Stimulated activated CD4-positive, alpha-beta T cell treated with anti-CD3 and anti-CD28 coated beads, Interleukin-15, amount 100 ng/mL, for 24 hours (primary cell): ENCODE data around the gene FOXP2.
"Not testable (repeated sequence)": the region's sequence is repeated elsewhere in the genome, so short reads cannot be mapped to it uniquely, and the experiment has no call there.

Source experiments
- DNase-seq: peaks from one replicate; pipeline ENCODE4 v3.0.0-alpha.2; 2020

Gene FOXP2

GRCh38 chr7:114422507-114423501 is 8.2 kb downstream of the FOXP2 start:
- no peak for DNase-seq

- DNase-seq, result no peak
Observed at GRCh38 chr7:114426382-114426781, 11.8 kb downstream of the FOXP2 start.

GRCh38 chr7:114426824-114427223 is 12.2 kb downstream of the FOXP2 start:
- no peak for DNase-seq

GRCh38 chr7:114428211-114428610 is 13.6 kb downstream of the FOXP2 start:
- DNase-seq, result no peak

GRCh38 chr7:114431189-114431588 is 16.6 kb downstream of the FOXP2 start:
- no peak for DNase-seq

GRCh38 chr7:114432061-114432460 is 17.4 kb downstream of the FOXP2 start:
- DNase-seq, result no peak

GRCh38 chr7:114432703-114433102 is 18.1 kb downstream of the FOXP2 start:
- no peak for DNase-seq

GRCh38 chr7:114439581-114439980 is 25.0 kb downstream of the FOXP2 start:
- DNase-seq, result no peak

GRCh38 chr7:114440927-114441326 is 26.3 kb downstream of the FOXP2 start:
- DNase-seq, result not testable (repeated sequence)

- no peak for DNase-seq
Observed at GRCh38 chr7:114444196-114444595, 29.6 kb downstream of the FOXP2 start.

- DNase-seq, result no peak
Observed at GRCh38 chr7:114450431-114450830, 35.8 kb downstream of the FOXP2 start.

- DNase-seq, result no peak
Observed at GRCh38 chr7:114459574-114459973, 45.0 kb downstream of the FOXP2 start.

- no peak for DNase-seq
Observed at GRCh38 chr7:114460021-114460420, 45.4 kb downstream of the FOXP2 start.

GRCh38 chr7:114466917-114467316 is 52.3 kb downstream of the FOXP2 start:
- no peak for DNase-seq

- DNase-seq, result no peak
Observed at GRCh38 chr7:114468844-114469243, 54.2 kb downstream of the FOXP2 start.

- no peak for DNase-seq
Observed at GRCh38 chr7:114472896-114473512, 58.4 kb downstream of the FOXP2 start.

GRCh38 chr7:114478384-114478783 is 63.8 kb downstream of the FOXP2 start:
- DNase-seq, result no peak

GRCh38 chr7:114481999-114482398 is 67.4 kb downstream of the FOXP2 start:
- no peak for DNase-seq

- no peak for DNase-seq
Observed at GRCh38 chr7:114484226-114484625, 69.6 kb downstream of the FOXP2 start.

- DNase-seq, result no peak
Observed at GRCh38 chr7:114487174-114487573, 72.6 kb downstream of the FOXP2 start.

GRCh38 chr7:114488696-114489095 is 74.1 kb downstream of the FOXP2 start:
- DNase-seq, result no peak

GRCh38 chr7:114497491-114497890 is 82.9 kb downstream of the FOXP2 start:
- not testable (repeated sequence) for DNase-seq

- no peak for DNase-seq
Observed at GRCh38 chr7:114502454-114503254, 88.0 kb downstream of the FOXP2 start.
